HG03103 (cell line): ENCODE data around the gene FKBP8.
"Not testable (repeated sequence)": the region's sequence is repeated elsewhere in the genome, so short reads cannot be mapped to it uniquely, and the experiment has no call there.

Experiments
- ATAC-seq: cut with Tn5 transposase; IDR thresholded peaks from one replicate; pipeline ENCODE4 v1.9.1; 2021; ENCODE audit warnings: low read depth; ENCODE audit not compliant: unreplicated experiment

FKBP8 gene

DNA sequence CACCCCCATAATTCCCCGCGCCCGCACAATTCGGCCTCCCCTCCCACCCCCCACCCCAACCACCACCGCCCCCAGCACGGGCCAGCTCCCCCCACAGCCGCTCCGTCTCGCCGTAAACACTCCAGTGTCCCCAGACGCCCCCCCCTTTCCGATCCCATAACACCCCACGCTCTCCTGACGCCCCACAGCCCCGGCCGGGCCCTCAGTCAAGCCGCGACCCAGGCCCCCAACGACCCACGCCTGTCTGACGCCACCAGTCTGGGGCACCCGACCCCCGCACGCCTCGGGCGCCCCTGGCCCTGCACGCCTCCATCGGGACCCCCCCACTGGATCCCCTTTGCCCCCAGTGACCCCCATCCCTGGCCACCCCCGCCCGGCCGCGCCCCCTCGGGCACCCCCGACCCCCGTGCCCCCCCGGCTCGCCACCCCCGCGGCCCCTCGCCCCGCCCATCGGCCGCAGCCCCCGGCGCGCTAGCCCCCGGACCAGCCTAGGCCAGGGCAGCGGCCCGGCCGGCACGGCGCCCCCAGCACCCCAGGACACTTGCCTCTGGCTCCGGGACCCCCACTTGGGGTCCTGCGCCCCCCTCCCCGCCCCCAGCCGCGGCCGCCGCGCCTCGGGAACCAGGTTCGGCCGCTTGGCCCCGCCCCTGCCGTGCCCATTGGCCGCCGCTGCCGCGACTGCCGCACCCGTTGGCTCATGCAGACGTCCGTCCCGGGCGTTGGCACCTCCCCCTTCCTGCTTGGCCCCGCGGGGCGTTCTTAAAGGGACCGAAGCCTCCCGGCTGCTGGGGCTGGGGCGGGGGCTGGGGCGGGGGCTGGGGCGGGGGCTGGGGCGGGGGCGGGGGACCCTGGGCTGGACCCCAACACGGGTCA, at the start of gene FKBP8:
Gene FKBP8 (minus strand): TSS at position 633 of the 873 bp plus-strand sequence. CDS start 1,603 bp downstream, outside the sequence.
- peak; percentile 85 for ATAC-seq

DNA sequence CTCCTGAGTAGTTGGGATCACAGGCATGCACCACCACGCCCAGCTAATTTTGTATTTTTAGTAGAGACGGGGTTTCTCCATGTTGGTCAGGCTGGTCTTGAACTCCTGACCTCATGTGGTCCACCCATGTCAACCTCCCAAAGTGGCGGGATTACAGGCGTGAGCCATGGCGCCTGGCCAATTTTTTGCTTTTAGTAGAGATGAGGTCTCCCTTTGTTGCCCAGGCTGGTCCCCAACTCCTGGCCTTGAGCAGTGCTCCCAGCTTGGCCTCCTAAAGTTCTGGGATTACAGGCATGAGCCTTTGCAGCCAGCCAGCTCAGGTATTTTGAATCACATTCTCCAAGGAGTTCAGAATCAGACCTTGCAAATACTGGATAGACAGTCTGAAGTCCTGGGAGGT, 49.4 kb upstream of the FKBP8 start:
- not testable (repeated sequence) for ATAC-seq

- ATAC-seq = no peak
These were observed 48.5 kb upstream of the FKBP8 start for GRCh38 chr19:18591735-18592385.

- ATAC-seq = no peak
These were observed 47.2 kb upstream of the FKBP8 start for GRCh38 chr19:18590273-18591272.

DNA sequence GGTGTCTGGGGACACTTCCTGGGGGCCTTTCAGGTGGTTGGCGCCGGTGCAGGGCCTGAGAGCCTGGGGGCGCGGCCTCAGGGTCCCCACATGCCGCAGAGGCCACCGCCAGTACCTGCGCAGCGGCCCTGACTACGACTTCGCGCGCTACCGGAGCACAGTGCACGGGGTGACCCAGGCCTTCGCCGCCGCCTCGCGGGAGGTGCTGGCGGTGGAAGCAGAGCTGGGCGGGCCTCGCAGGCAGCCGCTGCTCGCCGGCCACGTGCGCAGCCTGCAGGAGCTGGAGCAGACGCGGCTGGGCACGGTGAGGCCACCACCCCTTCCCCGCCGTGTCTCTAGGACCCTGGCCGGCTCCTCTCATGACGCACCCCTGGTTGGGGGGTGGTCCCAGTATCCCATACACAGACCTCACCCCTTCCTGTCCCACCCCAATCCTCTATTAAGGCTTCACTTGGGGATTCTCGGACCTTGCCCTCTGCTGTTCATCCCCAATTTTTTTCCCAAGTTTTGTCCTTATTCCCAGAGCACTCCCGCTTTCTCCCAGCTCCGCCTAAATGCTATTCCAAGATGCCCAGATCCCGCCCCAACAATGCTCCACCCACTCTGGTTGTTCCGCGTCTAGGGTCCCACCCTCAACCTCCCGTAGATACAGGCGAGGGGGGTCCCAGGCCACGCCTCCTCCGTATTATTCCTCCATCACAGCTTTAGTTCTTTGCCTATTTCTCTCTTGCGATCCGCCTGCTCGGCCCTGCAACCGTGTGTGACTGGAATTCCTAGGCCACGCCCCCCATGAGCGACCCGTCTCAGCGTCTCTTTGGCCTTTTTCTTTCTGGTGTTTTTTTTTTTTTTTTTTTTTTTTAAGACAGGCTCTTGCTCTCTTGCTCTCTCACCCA, 46.3 kb upstream of the FKBP8 start:
- ATAC-seq = peak; percentile 21

DNA sequence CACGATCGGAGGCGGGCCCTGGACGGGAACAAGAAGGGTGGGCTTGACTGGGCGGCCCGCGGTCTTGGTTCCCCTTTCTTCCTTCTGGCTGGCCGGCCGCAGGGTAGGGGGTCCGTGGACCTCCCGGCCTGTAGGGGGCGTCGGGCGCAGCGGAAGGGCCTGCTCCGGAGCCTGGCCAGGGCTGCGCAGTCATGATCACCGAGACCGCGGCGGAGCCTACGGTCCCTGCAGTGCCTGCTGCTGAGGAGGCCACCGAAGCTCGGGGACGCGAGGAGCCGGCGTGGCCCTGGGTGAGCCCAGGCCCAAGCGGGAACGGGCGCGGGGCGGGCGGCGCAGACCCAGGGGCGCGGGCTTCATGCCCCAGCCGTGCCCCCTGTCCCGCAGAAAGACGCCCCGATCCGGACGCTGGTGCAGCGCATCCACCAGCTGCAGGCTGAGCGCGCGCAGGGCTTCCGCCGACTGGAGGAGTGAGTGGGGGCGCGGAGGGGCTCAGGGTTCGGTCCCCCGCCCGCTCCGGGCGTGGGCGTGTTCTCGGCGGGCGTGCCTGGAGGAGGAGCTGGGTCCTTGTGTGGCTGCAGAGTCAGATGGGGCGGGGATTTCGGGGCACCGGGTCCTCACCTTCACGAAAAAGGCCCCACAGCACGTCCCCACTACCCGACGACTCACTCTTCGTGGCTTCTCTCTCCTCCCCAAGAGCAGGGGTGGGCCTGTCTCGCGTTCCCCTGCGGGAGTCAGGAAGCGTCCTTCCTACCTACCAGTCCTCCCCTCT, 45.4 kb upstream of the FKBP8 start, which contains the start of gene REX1BD:
Gene REX1BD (plus strand): TSS at position 188 of the 769 bp plus-strand sequence. CDS start 4 bp downstream, at position 192.
- peak; percentile 69 for ATAC-seq

GRCh38 chr19:18587962-18588610, 44.7 kb upstream of the FKBP8 start:
- ATAC-seq = no peak

DNA sequence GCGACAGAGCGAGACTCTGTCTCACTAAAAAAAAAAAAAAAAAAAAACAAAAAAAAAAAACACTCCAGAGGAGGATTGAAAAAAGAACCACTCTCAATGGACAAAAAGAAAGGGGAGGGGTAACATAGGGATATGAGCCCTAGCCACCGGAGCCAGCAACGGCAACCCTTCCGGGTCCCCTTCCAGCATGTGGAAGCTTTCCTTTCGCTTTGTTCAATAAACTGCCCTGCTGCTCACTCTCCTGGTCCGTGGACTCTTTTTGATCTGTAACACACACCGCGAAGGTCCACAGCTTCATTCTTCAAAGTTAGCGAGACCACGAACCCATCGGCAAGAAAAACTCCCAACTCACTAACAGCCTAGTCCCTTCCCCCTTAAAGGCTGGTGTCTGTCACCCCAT, 44.2 kb upstream of the FKBP8 start:
- ATAC-seq = no peak

DNA sequence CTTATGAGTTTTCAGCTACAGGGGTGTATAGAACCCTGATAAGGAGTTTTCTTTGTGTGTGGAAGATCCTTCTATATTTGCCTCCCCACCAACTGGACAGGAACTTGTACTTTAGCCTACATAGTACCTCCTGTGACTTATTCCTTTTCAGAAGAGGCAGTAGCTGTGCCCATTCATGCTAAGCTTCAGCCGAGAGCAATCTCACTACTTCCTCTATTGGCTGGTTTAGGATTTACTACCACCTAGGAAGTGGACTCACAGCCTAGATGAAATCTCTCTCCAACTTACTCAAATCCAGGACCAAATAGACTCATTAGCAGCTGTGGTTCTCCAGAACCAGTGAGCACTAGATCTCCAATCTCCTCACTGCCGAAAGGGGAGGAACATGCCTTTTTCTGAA, 42.9 kb upstream of the FKBP8 start:
- no peak for ATAC-seq

GRCh38 chr19:18580311-18580710, 36.9 kb upstream of the FKBP8 start:
- ATAC-seq = no peak

- ATAC-seq = no peak
These were observed 34.1 kb upstream of the FKBP8 start for GRCh38 chr19:18577365-18577914.

- no peak for ATAC-seq
These were observed 33.0 kb upstream of the FKBP8 start for GRCh38 chr19:18576383-18576782.

DNA sequence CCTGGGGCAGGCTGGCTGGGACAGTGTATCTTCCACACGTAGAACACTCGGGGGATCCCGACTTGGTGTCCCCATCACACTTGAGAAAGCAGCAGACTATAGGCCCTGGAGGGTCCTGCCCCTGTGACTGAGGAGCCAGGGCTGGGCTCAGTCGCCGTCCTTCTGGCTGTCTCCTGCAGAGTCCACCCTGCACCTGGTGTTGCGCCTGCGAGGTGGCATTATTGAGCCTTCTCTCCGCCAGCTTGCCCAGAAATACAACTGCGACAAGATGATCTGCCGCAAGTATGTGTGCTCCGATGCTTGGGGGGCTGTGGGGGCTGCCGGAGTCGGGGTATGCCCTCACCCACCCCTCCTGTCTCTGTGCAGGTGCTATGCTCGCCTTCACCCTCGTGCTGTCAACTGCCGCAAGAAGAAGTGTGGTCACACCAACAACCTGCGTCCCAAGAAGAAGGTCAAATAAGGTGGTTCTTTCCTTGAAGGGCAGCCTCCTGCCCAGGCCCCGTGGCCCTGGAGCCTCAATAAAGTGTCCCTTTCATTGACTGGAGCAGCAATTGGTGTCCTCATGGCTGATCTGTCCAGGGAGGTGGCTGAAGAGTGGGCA, 31.4 kb upstream of the FKBP8 start:
- no peak for ATAC-seq

DNA sequence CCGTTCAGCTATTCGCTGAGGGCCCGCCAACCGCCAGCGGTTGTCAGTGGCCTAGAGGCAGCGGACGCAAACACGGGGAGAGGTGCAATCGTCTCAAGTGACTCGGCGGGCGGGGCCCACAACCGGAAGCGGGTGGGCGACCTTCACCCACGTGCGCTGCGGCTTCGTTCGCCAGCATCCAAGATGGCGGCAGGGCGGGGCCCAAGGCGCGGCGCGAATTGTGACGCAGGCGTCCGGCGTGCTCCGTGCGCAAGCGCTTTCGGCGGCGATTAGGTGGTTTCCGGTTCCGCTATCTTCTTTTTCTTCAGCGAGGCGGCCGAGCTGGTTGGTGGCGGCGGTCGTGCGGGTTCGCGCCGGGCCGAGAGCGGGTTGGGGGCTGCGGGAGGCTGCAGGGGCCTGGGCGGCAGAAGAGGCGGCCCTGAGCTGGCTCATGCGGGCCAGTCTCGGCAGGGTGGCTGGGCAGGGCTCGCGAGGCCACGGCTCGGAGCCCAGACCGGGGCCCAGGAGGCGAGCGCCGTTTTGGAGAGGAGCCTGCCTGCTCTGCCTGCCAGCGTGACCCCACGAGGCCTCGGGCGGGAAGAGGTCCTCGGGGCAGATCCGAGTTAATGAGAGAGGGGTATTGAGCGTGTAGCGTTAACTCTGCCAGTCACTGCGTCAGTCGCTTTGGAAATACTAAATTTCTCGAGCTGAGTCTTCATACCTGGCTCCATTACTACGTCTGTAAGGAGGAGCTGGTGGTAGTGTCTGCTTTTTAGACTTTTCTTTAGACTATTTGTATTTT, 28.4 kb upstream of the FKBP8 start, which contains the start of gene UBA52:
Gene UBA52 (plus strand): TSS at position 294 of the 781 bp plus-strand sequence. CDS start 1,444 bp downstream, outside the sequence.
- peak; percentile 85 for ATAC-seq

- ATAC-seq = no peak
These were observed 25.0 kb upstream of the FKBP8 start for GRCh38 chr19:18568367-18568766.

- no peak for ATAC-seq
These were observed 23.6 kb upstream of the FKBP8 start for GRCh38 chr19:18566953-18567352.

GRCh38 chr19:18562086-18562485, 18.7 kb upstream of the FKBP8 start:
- no peak for ATAC-seq
